HepG2 (cell line): ENCODE data around the gene NEURL1B. TPM values are rescaled to one million over a fixed set of nuclear protein-coding genes. Genes with fewer than 3 reads are reported as not detected.
A peak's percentile ranks its signal among the peaks of the same experiment; 100 is the strongest.

Experiments used
- ATAC-seq: fragments of 200-7000 bp; cut with Tn5 transposase; 3 replicates; pipeline ENCODE4 v1.9.1; 2020; ENCODE audit warnings: mild to moderate bottlenecking, moderate library complexity
- BruUV-seq: library from RNA; stranded (reverse); fragments of 400-500 nt; replicated peaks from 2 replicates; lab custom pipeline; 2021; lab: Mats Ljungman, UMichigan
- CTCF ChIA-PET: fragments of 300-600 bp; formaldehyde crosslinking; extraction: SDS; loops from one replicate; lab custom pipeline; 2021; ENCODE audit warnings: low total read pairs, inconsistent platforms, low intra/inter-chr PET ratio; lab: Yijun Ruan, JAX
- POLR2A ChIA-PET: fragments of 350-600 bp; sonication (Branson Sonifier 250); formaldehyde crosslinking; loops from one replicate; lab custom pipeline; 2020; ENCODE audit warnings: antibody characterized with exemption, inconsistent platforms; lab: Yijun Ruan, JAX
- DNase-seq: peaks from one replicate; pipeline ENCODE4 v3.0.0-alpha.2; 2015; ENCODE audit warnings: low spot score
- FAIRE-seq: peaks from 3 replicates; lab custom pipeline; 2011; peaks lifted over from hg19 to GRCh38; lab: Jason Lieb, UNC
- H2AFZ ChIP-seq: one replicate; pipeline ENCODE4 v1.6.1; 2011; ENCODE audit warnings: low read length, inconsistent platforms
- H3K27ac ChIP-seq: fragments of 300-600 bp; 3 replicates; pipeline ENCODE4 v1.8.0; 2011; ENCODE audit warnings: mixed run types, mild to moderate bottlenecking, mixed read lengths, low read length, inconsistent platforms; ENCODE audit not compliant: insufficient read depth; ENCODE audit errors: extremely low read length
- H3K27me3 ChIP-seq, 2 experiments: fragments of 200-600 bp in 1 of 2; 2 replicates in 1 of 2; 3 replicates in 1 of 2; pipeline versions ENCODE4 v1.6.0 to v1.8.0; 2011; ENCODE audit warnings: low read length in 2 of 2, mild to moderate bottlenecking in 2 of 2, moderate library complexity in 2 of 2, inconsistent platforms in 1 of 2; ENCODE audit not compliant: insufficient read depth in 2 of 2, control insufficient read depth in 1 of 2
- H3K36me3 ChIP-seq, 2 experiments: fragments of 200-600 bp in 1 of 2; replicated peaks in 1 of 2; 2 replicates in 1 of 2; 3 replicates in 1 of 2; pipeline versions ENCODE4 v1.5.1 to v1.8.0; 2011; ENCODE audit warnings: low read length in 2 of 2, inconsistent platforms in 1 of 2; ENCODE audit not compliant: insufficient read depth in 2 of 2, control insufficient read depth in 1 of 2
- H3K4me1 ChIP-seq: 2 replicates; pipeline ENCODE4 v1.5.1; 2012; ENCODE audit warnings: low read length, inconsistent platforms; ENCODE audit not compliant: insufficient read depth
- H3K4me2 ChIP-seq: 2 replicates; pipeline ENCODE4 v1.6.0; 2011; ENCODE audit warnings: low read depth, low read length, inconsistent platforms
- H3K4me3 ChIP-seq, 3 experiments: fragments of 200-600 bp in 1 of 3; sonication (generic), shearing (Covaris generic) in 1 of 3; replicated peaks in 1 of 3; 2 replicates each; pipeline ENCODE4 v1.5.1; 2011 to 2016; ENCODE audit warnings: low read length in 3 of 3, inconsistent platforms in 2 of 3, low read depth in 2 of 3, mild to moderate bottlenecking in 2 of 3, control low read depth in 1 of 3, mixed read lengths in 1 of 3; ENCODE audit not compliant: insufficient read depth in 1 of 3
- H3K79me2 ChIP-seq: one replicate; pipeline ENCODE4 v1.6.1; 2011; ENCODE audit warnings: low read length, inconsistent platforms; ENCODE audit not compliant: insufficient read depth
- H3K9ac ChIP-seq: 2 replicates; pipeline ENCODE4 v1.6.0; 2011; ENCODE audit warnings: mild to moderate bottlenecking, low read depth, low read length, inconsistent platforms; ENCODE audit not compliant: insufficient read depth
- H3K9me3 ChIP-seq: 2 replicates; pipeline ENCODE4 v1.5.1; 2012; ENCODE audit warnings: mild to moderate bottlenecking, low read length
- H4K20me1 ChIP-seq: 2 replicates; pipeline ENCODE4 v1.6.0; 2011; ENCODE audit warnings: inconsistent platforms, mild to moderate bottlenecking, low read length, moderate library complexity; ENCODE audit not compliant: insufficient read depth
- CEBPZ ChIP-seq: IDR thresholded peaks from 2 replicates; pipeline ENCODE4 v1.6.1; 2012; ENCODE audit warnings: low read length, improper control_type of control experiment
- RAD51 ChIP-seq: fragments of 450-650 bp; IDR thresholded peaks from 2 replicates; pipeline ENCODE4 v1.6.1; 2016; ENCODE audit warnings: borderline replicate concordance
- USF2 ChIP-seq, 2 experiments: sonication (generic) in 1 of 2; formaldehyde crosslinking in 1 of 2; IDR thresholded peaks; 2 replicates each; pipeline versions ENCODE4 v1.5.1 to v1.6.1; 2011 to 2020; ENCODE audit warnings: borderline replicate concordance in 1 of 2, low read depth in 1 of 2, low read length in 1 of 2, mild to moderate bottlenecking in 1 of 2, missing genetic modification reagents in 1 of 2, moderate library complexity in 1 of 2
- ZNF274 ChIP-seq: sonication (generic); formaldehyde crosslinking; IDR thresholded peaks from 2 replicates; pipeline ENCODE4 v1.5.1; 2020; ENCODE audit warnings: mild to moderate bottlenecking, missing genetic modification reagents
- ZNF343 ChIP-seq: sonication (generic); formaldehyde crosslinking; IDR thresholded peaks from 2 replicates; pipeline ENCODE4 v1.4.0; 2020; ENCODE audit warnings: mild to moderate bottlenecking, missing genetic modification reagents
- ZNF790 ChIP-seq: sonication (generic); formaldehyde crosslinking; IDR thresholded peaks from 2 replicates; pipeline ENCODE4 v1.8.0; 2022; ENCODE audit warnings: missing genetic modification reagents, mild to moderate bottlenecking, borderline replicate concordance
- WGBS: methylation state at CpG from one replicate; pipeline ENCODE4 v1.1.6; 2017; ENCODE audit warnings: low lambda C conversion rate; 5-methylcytosine and 5-hydroxymethylcytosine counted together
- in situ Hi-C: cut with HindIII; loops from 2 replicates; pipeline ENCODE4 v1.10.0; 2017; ENCODE audit warnings: low pct_unique_long_range_greater_than_20kb; ENCODE audit not compliant: extremely low pct_ligation_motif_present
- intact Hi-C: fragments of 100-400 bp; cut with micrococcal nuclease; formaldehyde crosslinking; loops from one replicate; pipeline ENCODE4 v1.10.0; 2022; ENCODE audit not compliant: unreplicated experiment
- polyA plus RNA-seq, 8 experiments: library from polyadenylated mRNA; depleted of rRNA in 3 of 8; stranded (reverse) in 7 of 8; unstranded in 1 of 8; fragments of >200 nt; fragmentation: Illumina TruSeq in 4 of 8; extraction: Trizol in 4 of 8; gene quantifications; 2 replicates each; pipeline versions ENCODE4 v1.2.1 to v1.2.3, GENCODE V29; 2011 to 2016; ENCODE audit warnings: low read depth in 4 of 8, missing spikeins in 1 of 8, mixed read lengths in 1 of 8; ENCODE audit not compliant: insufficient read depth in 1 of 8
- total RNA-seq, 5 experiments: library from RNA; depleted of rRNA; stranded (reverse); fragments of >200 nt; fragmentation: Illumina TruSeq; extraction: Trizol; gene quantifications; 2 replicates each; pipeline ENCODE4 v1.2.3, GENCODE V29; 2016; ENCODE audit warnings: low read depth in 1 of 5

The NEURL1B gene
- total and polyA plus RNA-seq, 2 of the 13 experiments (the other 11 are each of a cell fraction or from before 2014, with no cell fraction given) = 0.09 to 0.13 TPM

DNA sequence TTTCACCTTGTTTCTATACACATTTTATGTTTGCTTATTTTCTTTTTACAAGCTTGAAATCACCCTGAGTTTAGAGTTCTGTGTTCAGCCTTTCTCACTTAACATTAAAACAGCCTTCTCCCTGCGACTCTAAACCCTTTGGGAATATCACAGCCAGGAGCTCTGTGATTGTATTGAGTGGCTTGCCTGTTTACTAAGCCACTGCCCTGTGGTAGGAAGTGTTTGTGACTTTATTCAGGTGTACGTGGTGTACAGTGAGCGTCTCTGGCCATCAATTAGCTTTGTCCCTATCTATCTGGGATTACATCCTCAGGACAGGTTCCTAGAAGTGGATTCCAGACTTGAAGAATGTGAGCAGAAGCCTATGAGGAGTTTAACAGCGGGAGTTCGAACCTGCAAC lies 11.0 kb upstream of the NEURL1B start (continued):
- TF ChIP-seq CEBPZ (no peak), ZNF343 (CRISPR knock-in tag) (no peak), ZNF274 (CRISPR knock-in tag) (no peak)

GRCh38 chr5:172630482-172630881 lies 10.6 kb upstream of the NEURL1B start:
- H3K27ac ChIP-seq = no peak overlapping the region
- no peak overlapping the region for H3K9ac ChIP-seq
- FAIRE-seq = no peak
- no peak for TF ChIP-seq ZNF790 (CRISPR knock-in tag)
- peak; percentile 83 for TF ChIP-seq RAD51
- TF ChIP-seq USF2 (IDR thresholded peaks at IDR 0.05; ENCODE audit: low read depth, low read length) = peak; percentile 83
- TF ChIP-seq USF2 (CRISPR knock-in tag; IDR thresholded peaks at IDR 0.05; ENCODE audit: borderline replicate concordance) = no peak; the same call in 1 of the 2 replicates
- no peak overlapping the region for H3K4me2 ChIP-seq
- ATAC-seq = no peak
- 30% methylated on average over 6 of the region's 6 CpGs for WGBS
- no peaks in the 10 kb centered on the region for H3K36me3 ChIP-seq
- no peak overlapping the region for H3K4me3 ChIP-seq
- ChIA-PET CTCF (no interaction called here), POLR2A (no interaction called here)
- no peaks in the 10 kb centered on the region for H4K20me1 ChIP-seq
- H3K27me3 ChIP-seq = peaks cover 2 to 18% of the 10 kb centered on the region in 2 experiments; a peak in 3 of 5 replicates
- in situ Hi-C loops = no loop called here
- no peaks in the 10 kb centered on the region for H3K9me3 ChIP-seq
- intact Hi-C loops = no loop called here
- H3K79me2 ChIP-seq = no peaks in the 10 kb centered on the region
- DNase-seq = no peak
- H2AFZ ChIP-seq = no peak overlapping the region
- no TSS peak for BruUV-seq
- no peaks in the 10 kb centered on the region for H3K4me1 ChIP-seq
